ENCODE measurements around the gene LRRK1. TPM values are rescaled to one million over a fixed set of nuclear protein-coding genes. Genes with fewer than 3 reads are reported as not detected.

Gene LRRK1
- total RNA-seq, 1 donor from 2014 or later, result 24.9 TPM

DNA sequence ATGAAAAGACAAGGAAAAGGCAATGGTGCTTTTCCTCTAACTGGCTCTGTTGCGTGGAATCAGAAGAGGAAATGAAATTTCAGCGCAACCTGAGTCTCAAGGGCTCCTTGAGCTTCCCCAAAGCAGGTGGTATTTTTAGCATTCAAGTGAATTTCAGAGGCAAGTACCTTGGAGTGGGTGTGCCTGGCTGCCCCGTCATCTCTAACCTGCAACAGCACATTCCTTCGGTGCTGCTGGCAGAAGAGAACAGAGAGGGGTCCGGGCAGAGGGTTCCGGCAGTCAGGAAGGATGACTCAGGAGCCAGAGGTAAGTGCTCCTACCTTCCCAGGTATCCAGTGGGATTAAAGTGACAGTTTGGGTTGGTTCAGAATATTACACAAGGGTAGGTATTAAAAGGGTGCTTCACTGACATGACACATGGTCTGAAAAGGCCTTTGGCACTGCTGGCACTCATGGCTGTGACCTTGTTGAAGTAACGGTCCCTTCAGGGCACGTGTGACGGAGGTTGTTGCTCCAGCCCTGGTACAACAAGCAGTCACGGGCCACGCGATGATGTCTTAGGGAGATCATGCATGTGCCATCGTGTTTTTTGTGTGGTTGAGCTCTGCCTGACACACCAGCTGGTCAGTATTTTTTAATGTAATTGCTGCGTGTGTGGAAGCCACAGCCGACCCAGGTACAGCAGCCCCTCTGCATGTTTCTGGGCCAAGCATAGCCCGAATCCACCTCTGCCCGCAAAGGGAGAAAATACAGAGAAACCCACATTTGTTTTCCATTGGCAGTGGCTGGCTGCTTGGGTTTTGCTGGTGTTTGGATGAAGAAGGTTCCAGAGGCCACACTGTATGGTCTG is 75.7 kb downstream of the LRRK1 start:
- intact Hi-C loops (cut with DNase I), result no loop called here
- no peak for ATAC-seq
- DNase-seq (ENCODE audit: low spot score), result no peak

DNA sequence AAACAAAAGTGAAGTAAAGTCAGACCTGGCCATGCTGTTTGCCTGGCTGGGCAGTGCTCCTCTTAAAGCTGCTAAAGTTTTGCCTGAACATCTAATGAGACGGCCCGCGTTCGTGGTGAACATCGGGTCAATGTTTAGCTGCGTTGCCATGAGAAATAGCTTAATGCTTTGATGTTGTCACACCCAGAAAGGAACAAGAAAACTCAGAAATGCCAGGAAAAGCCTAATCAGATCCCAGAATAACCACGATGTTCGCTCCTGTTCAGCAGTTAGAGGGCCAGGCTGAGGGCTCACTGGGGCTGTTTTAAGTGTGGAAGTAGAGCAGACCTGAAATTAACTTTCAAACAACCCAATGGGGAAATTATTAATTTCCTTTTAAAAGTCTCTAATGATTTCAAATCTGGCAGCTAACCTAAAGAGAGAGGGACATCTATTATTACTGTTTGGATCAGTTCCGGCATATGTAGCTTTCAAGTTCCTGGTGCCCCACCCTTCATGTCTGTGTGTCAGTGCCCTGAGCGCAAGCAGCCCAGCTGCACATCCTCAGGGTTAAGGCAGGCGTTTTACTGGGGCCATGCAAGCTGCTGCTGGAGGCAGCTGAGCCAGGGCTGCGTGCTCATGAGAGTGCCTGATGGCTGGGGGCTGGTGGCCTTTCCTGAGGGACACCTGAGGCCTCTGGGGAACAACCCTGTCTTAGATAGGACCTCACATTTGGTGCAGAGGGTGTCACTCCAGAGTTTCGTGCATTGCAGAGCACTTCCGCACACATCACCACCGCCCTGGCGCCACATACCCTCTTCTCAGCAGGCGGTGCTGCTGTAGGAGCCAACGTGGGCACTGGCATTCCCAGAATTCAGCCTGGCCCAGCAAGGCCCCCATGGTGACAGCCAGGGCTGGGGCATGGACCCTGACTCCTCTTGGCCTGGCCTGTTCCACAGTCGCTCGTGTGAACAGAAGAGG is 76.6 kb downstream of the LRRK1 start:
- DNase-seq (ENCODE audit: low spot score) (no peak), ATAC-seq (no peak)
- intact Hi-C loops (cut with DNase I), result no loop called here

DNA sequence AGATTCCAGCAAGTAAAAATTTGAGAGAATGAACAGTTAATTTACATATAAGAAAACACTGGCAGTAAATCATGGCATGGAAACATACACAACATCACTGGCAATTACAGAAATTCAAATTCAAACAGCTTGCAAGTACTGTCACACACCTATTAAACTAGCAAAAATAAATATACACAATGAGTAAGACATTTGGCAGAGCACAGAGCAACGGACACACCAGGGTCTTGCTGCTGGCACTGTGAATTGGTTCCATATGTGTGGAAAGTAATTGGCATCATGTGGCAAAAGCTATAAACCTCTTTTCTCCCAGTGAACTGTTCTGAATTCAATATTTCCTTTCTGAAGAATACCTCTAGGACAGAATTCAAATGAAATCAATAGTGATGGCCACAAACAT is 78.3 kb downstream of the LRRK1 start:
- DNase-seq (ENCODE audit: low spot score), result no peak
- no peak for ATAC-seq
- intact Hi-C loops (cut with DNase I), result no loop called here

DNA sequence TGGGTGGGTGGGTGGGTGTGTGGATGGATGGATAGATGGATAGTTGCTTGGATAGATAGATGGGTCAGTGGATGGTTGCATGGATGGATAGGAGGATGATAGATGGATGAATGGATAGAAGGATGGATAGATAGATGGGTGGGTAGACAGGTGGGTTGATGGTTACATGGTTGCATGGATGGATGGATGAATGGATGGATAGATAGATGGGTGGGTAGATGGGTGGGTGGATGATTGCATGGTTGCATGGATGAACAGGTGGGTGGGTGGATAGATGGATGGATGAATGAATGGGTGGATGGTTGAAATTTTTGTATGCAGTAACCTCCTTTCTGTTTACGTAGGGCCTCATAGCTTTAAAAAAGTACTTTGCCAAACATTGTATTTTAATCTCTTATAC is 79.5 kb downstream of the LRRK1 start:
- DNase-seq (ENCODE audit: low spot score) (no peak), ATAC-seq (no peak)
- intact Hi-C loops (cut with DNase I), result no loop called here

DNA sequence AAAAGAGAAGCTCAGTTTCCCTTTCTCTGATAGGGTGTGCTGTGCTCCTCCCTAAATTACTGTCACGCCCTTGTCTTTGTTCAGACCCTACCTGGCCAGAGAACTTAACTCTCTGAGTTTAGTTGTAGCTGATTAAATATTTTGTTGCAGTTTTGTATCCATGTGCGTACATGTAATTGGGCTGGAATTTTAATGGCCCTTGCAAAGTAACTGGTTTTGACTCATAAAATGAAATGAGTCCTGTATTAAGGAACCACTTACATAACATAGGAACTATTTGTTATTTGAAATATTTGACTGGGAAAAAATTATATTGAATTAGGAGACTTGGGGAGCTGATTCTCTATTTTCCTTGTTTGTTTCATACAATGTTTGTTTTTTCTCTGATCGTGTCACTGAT is 80.2 kb downstream of the LRRK1 start:
- intact Hi-C loops (cut with DNase I), result no loop called here

DNA sequence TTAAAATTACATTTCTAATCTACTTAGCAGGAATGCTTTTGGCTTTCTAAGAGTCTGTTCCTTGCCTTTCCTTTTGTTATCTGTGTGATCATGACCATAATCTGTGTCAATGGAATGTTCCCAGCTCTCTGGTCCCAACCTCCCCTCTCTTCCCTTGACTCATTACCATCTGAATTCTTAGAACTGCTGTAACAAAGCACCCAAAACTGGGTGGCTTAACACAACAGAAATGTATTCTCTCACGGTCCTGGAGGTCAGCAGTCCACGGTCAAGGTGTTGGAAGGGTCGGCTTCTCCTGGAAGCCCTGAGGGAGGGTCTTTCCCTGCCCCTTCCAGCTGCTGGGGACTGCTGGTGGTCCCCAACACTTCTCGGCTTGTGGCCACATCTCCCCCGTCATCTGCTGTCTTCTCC is 81.1 kb downstream of the LRRK1 start:
- ATAC-seq, result no peak
- peak; percentile 23 for DNase-seq (ENCODE audit: low spot score)
- intact Hi-C loops (cut with DNase I), result no loop called here

More for the DNA sequence above, 80.2 kb downstream of the LRRK1 start:
- ATAC-seq, result no peak
- DNase-seq (ENCODE audit: low spot score), result no peak

DNA sequence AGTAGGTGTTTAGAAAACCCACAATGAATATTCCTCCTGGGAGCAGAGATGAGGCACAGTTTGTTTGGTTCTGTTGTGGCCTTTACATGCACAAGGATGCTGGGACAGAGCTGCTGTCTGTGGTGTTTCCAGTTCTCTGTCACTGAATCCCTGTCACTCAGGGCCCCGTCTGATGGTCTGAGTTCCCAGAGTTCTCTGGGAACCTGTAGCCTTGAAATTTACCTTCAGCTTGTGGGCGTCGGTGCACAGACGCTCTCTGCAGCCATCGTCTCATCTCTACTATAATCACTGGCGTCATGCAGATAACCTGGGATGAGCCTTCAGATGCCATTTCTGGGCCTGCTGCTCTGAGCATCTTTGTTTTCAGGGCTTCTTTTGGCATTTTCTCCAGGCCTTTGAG is 81.9 kb downstream of the LRRK1 start:
- DNase-seq (ENCODE audit: low spot score), result peak; percentile 14
- intact Hi-C loops (cut with DNase I), result no loop called here
- no peak for ATAC-seq

DNA sequence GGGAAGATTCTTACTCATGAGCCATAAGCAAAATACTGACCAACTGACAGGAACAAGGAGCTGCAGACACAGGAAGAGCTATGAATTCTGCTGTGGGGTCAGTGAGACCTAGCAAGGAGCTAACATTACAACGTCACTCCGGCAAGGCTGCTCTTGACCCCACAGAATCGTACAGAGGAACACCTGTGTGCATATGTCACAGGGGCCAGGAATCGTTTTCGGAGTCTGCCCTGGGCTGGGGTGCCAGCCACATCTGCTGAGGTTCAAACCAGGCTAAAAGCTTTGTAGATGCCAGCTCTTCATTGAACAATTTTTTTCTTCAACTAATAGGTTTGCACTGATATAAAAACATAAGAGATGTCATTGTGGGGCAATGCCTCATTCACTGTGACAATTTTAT is 82.6 kb downstream of the LRRK1 start:
- ATAC-seq (no peak), DNase-seq (ENCODE audit: low spot score) (peak; percentile 23)
- intact Hi-C loops (cut with DNase I), result no loop called here

DNA sequence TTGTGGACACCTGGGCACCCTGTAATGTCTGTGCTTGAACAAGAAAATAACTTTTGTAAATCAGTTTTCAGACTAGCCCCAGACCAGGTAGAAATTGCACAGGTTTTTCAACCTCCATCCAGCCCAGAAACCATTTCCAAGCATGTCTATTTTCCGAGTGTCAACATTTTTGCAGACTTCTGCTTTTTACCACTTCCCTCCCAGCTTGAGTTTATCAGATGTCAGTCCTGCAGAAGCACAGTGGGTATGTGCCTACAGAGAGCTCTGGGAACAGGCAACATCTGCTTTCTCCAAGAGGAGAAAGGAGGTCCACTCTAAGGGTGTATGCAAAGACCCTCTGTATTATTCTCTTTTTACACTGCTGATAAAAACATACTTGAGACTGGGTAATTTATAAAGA is 83.9 kb downstream of the LRRK1 start:
- ATAC-seq (no peak), DNase-seq (ENCODE audit: low spot score) (no peak)
- intact Hi-C loops (cut with DNase I), result no loop called here

DNA sequence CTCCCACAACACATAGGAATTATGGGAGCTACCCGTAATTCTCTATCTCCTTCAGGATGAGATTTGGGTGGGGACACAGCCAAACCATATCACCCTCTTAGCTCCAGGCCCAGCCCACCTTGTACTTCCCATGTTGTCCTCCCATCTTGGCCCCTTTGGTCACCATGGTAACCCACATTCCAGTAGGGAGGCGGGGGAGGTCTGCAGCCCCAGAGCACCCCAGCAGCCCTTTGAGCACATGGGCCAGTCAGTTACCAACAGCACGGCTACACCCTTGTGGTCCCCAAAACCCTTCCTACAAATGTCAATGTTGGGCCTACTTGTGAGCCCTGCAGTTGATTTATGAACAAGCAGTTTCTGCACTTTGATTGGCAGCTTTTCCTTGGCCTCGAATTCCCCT is 84.5 kb downstream of the LRRK1 start:
- DNase-seq (ENCODE audit: low spot score), result peak; percentile 35
- intact Hi-C loops (cut with DNase I), result no loop called here
- ATAC-seq, result no peak

DNA sequence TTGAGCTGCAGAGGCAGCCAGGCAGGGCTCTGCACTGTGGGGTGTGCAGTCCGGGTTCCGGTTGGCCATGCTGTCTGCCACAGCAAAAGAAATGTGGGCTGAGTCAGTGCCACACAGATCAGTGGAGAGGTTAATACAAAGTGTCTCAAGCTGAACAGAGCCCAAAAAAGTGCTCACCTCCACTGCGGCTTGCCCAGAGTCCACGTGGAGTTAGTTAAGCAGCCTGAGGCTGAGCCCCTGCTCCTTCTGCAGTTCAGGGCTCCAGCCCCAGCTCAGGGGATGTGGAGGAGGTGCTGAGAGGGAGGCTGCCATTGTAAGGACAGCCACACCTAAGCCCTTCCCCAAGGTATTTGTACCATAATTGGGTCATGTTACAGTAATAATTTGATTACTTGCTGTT is 85.3 kb downstream of the LRRK1 start:
- intact Hi-C loops (cut with DNase I), result no loop called here
- peak; percentile 32 for DNase-seq (ENCODE audit: low spot score)

DNA sequence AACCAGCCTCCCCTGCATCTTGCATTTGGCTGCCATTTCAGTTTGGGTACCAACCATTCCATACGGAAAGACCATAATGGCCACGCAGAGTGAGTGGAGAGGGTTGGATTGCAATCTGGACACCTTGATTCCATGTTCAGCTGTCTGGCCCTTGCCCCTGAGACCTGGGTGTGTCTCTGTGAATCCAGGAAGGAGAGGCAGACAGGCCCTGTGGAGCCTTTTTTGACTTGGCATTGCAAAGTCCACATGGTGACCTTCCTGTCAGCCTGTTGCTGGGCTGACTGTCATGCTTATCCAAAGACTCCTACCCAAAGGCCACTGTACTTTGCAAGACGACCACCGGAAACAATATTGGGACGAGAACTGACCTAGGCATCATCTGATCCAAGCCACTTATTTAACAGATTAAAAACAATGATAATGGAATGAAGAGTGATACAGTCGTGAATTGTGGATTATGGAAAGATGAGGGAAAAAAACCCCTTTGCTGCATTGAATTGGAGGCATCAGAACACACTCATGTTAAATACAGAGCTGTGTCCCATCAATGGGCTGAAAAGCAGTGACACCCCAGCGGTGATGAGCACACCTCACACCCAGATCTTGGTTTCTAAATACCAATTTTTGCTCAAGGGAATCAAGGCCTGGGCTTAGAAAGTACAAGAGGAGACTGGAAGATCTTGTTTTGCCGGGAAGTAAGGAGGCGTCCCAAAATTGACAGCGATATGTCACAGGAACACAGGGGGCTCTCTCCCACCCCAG is 86.0 kb downstream of the LRRK1 start:
- no peak for DNase-seq (ENCODE audit: low spot score)
- no peak for ATAC-seq
- intact Hi-C loops (cut with DNase I), result loop anchor here (5.0 kb wide), 2 partner anchors 88 to 378 kb away; partner anchors contain the start of gene LRRK1

More for the DNA sequence above, 85.3 kb downstream of the LRRK1 start:
- no peak for ATAC-seq

DNA sequence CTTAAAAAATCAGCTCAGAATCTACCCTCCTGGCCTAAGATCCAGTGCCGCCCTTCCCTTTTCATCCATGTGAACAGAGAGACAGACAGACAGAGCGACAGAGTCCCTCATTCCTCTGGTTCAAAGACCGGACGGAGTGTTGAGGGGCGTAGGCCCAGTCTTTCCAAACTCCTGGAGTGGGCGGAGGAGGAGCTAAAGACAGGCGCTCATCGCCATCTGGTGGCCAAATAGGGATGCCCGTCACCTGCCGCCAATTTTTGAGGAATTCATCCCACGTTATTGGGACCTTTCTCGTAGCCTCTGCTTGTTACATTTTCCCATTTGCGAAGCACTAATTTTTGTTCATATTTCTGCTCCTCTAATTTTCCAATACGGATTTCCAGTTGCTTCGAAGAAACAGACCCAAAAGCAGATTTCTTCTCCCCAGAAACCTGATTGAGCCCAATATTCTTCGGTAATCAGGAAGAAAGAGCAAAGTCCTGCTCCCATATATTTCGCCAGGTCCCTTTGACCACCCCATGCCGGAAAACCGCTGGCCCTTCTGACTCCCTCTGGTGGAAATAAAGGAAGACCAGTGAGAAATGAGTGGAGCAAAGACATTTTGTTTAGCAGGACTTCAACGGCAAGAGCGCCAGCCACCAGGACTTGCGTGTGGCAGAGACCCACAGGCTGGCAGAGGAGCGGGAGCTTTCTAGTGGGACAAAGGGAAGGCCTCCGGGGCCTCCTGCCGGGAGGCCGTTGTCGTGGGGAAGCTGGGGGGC is 88.0 kb downstream of the LRRK1 start:
- peak; percentile 90 for DNase-seq (ENCODE audit: low spot score)
- intact Hi-C loops (cut with DNase I), result loop anchor here (5.0 kb wide), 2 partner anchors 90 to 380 kb away; partner anchors contain the start of gene LRRK1
- peak; percentile 90 for ATAC-seq

DNA sequence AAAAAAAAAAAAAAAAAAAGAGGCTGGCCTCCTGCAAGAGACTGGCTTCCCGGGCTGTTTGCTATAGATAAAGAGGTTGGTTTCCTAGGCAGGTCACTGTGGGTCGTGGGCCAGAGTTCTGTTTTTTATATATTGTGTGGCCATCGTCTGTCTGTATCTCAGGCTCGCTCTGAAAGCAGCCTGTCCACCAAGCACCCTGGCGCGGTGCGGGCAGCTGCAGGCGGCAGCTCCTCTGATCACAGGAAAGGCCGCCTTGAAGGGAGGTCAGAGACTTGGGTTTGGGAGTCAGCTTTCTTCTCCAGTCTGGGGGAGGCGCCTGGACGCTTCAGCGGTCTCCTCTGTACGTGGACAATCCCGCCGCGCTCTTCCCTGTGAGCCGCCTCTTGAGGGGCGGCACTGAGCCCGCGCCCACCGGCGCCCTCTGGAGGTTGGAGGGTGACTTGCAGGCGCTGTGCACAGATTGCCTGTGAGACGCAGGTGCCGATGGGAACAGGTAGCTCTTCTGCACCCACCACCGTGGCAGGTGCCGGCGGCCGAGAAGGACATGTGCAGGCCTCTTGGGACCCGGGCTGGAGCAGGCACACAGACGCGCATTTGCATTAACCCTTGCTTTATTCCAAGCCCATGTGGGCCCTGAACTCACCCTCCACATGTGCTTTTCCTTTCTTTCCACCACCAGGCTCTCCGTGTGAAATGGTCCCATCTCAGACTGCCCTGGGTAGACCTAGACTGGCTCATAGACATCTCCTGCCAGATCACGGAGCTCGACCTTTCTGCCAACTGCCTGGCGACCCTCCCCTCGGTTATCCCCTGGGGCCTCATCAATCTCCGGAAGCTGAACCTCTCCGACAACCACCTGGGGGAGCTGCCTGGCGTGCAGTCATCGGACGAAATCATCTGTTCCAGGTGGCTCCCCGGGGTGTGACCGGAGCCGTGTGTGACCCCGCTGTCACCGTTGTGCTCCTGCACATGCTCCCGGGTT is 89.3 kb downstream of the LRRK1 start:
- intact Hi-C loops (cut with DNase I), result loop anchor here (5.0 kb wide), 2 partner anchors 91 to 381 kb away; partner anchors contain the start of gene LRRK1
- ATAC-seq (peak; percentile 84), DNase-seq (ENCODE audit: low spot score) (peak; percentile 89)

DNA sequence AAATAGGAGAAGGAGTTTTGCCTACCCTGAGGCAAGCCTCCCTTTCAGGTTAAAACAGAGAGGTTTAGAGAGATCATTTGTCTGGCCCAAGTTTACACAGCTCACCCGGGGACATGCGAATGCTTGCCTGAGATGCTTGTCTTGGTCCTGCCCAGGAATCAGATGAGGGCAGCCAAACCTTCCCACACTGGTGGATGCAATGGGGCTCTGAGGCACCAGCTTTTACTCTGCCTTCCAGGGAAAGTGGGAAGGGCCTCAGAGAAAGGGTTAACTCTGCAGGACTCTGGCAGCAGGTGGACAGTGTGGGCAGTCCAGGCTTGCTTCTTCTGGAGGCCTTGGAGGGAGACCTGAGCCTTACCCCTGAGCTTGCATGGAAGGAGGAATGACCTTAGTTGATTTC is 90.0 kb downstream of the LRRK1 start:
- DNase-seq (ENCODE audit: low spot score) (peak; percentile 15), ATAC-seq (no peak)
- intact Hi-C loops (cut with DNase I), result loop anchor here (5.0 kb wide), 2 partner anchors 92 to 382 kb away; partner anchors contain the start of gene LRRK1

DNA sequence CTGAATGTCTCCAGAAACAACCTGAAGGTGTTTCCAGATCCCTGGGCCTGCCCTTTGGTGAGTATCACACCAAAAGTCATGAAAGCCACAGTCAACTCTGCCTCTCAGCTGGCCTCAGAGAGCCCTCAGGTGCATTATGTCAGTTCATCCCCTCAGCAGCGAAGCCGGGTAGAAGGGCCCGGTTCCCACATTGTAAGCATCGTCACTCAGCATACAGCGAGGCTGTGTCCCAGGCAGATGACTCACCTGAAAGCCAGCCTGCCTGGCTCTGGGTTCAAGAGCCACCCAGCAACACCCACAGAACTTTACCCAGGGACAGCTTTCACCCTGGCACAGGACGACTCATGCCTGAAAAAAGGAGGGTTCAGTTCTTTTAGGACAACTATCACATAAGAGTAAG is 91.6 kb downstream of the LRRK1 start:
- intact Hi-C loops (cut with DNase I), result loop anchor here (5.0 kb wide), 1 partner anchor 252 kb away; no protein-coding TSS in a partner anchor
- DNase-seq (ENCODE audit: low spot score) (no peak), ATAC-seq (no peak)

Measured in sciatic nerve (tissue), 2 donors.